Right atrium auricular region (tissue), 2 donors: ENCODE data around the gene IQSEC2. TPM values are rescaled to one million over a fixed set of nuclear protein-coding genes. Genes with fewer than 3 reads are reported as not detected.
A peak's percentile ranks its signal among the peaks of the same experiment; 100 is the strongest.

Experiments used
- DNase-seq: peaks from one replicate; pipeline ENCODE4 v3.0.0-alpha.2; 2019; ENCODE audit warnings: low spot score
- H3K27ac ChIP-seq, 2 donors: fragments of 200-600 bp; sonication (generic); 1 replicate in 1 of 2; 2 replicates in 1 of 2; pipeline ENCODE4 v1.5.1; 2016 to 2019
- H3K27me3 ChIP-seq, 2 donors: fragments of 200-600 bp; sonication (generic); one replicate each; pipeline versions ENCODE4 v1.5.1 to v1.6.0; 2017 to 2019
- H3K36me3 ChIP-seq: fragments of 200-600 bp; sonication (generic); one replicate; pipeline ENCODE4 v1.5.1; 2016
- H3K4me1 ChIP-seq, 2 donors: fragments of 200-600 bp; sonication (generic); one replicate each; pipeline versions ENCODE4 v1.5.1 to v1.6.0; 2017 to 2019
- H3K4me3 ChIP-seq, 2 donors: fragments of 200-600 bp; sonication (generic); 1 replicate in 1 of 2; 2 replicates in 1 of 2; pipeline ENCODE4 v1.5.1; 2017 to 2019; ENCODE audit warnings: mild to moderate bottlenecking in 1 of 2, moderate library complexity in 1 of 2
- H3K9me3 ChIP-seq, 2 donors: fragments of 200-600 bp; sonication (generic); one replicate each; pipeline ENCODE4 v1.5.1; 2019
- total RNA-seq, 2 donors: library from RNA; depleted of rRNA; stranded (reverse); fragments of >200 nt; gene quantifications; one replicate each; pipeline ENCODE4 v1.1.0, GENCODE V29; 2016
- TF ChIP-seq, protein P1 (sequence below), 2 donors: fragments of 200-600 bp; sonication (generic); IDR thresholded peaks; one replicate each; pipeline ENCODE4 v1.5.1; 2019; ENCODE audit warnings: antibody characterized with exemption in 2 of 2

The IQSEC2 gene
- total RNA-seq, 2 donors from 2014 or later: 10.7 to 13.4 TPM

DNA sequence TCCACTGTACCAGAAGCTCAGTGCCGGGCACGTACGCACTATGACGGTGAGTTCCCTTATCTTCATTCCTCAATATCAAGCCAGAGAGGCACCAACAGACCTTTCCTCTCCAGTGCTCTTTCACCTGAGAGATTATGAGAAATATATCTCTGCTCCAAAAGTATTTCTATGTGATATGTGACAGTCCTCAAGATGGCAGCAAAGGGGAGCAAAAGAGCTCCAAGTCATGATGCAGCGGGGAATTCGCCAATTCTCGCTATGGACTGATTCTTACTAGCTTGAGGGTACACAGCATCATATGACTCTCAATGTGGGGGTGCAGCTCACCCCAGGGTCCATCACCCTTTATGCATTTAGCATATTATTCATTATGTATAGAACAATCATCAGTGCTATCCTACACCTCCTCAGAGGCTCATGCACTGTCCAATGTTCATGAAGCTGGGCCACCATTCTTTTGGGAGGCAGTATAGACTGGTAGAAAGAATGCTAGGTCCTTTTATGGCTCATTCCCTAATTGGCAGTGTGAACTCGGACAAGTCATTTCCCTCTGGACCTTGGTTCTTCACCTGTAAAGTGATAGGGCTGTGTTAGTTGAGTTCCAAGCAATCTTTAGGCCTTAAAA, 12.8 kb upstream of the IQSEC2 start:
- no peak for DNase-seq

DNA sequence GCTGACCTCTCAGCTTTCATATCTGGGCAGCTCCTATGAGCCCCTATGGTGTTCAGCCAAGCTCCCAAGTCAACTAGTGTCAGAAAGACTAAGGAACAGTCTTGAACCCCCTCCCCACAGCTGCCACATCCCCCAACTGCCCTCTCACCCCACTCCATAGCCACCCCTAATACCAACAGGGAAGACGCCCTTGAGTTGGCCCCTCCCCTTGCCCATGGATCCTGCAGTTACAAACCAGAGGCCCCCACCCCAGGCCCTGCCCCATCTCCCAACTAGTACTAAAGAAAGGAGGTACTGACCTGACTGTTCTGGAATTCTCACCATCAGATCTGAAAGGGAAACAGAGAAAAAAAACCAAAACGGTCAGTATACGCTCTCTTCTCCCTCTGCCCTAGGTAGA, 10.2 kb upstream of the IQSEC2 start:
- Histone ChIP-seq H3K9me3 (no peaks in the 10 kb centered on the region), H3K27me3 (no peaks in the 10 kb centered on the region), H3K36me3 (no peaks in the 10 kb centered on the region), H3K4me1 (peaks cover 0 to 22% of the 10 kb centered on the region in 2 donors), H3K27ac (no peak overlapping the region), H3K4me3 (no peak overlapping the region)
- TF ChIP-seq, protein P1, sequence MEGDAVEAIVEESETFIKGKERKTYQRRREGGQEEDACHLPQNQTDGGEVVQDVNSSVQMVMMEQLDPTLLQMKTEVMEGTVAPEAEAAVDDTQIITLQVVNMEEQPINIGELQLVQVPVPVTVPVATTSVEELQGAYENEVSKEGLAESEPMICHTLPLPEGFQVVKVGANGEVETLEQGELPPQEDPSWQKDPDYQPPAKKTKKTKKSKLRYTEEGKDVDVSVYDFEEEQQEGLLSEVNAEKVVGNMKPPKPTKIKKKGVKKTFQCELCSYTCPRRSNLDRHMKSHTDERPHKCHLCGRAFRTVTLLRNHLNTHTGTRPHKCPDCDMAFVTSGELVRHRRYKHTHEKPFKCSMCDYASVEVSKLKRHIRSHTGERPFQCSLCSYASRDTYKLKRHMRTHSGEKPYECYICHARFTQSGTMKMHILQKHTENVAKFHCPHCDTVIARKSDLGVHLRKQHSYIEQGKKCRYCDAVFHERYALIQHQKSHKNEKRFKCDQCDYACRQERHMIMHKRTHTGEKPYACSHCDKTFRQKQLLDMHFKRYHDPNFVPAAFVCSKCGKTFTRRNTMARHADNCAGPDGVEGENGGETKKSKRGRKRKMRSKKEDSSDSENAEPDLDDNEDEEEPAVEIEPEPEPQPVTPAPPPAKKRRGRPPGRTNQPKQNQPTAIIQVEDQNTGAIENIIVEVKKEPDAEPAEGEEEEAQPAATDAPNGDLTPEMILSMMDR (IDR thresholded peaks at IDR 0.05): no peak
- no peak for DNase-seq

More for the DNA sequence above, 12.8 kb upstream of the IQSEC2 start:
- H3K27me3 ChIP-seq: no peaks in the 10 kb centered on the region
- H3K36me3 ChIP-seq: no peaks in the 10 kb centered on the region
- H3K27ac ChIP-seq: no peak overlapping the region
- no peaks in the 10 kb centered on the region for H3K4me1 ChIP-seq
- TF ChIP-seq, protein P1 (IDR thresholded peaks at IDR 0.05): no peak
- H3K9me3 ChIP-seq: no peaks in the 10 kb centered on the region
- no peak overlapping the region for H3K4me3 ChIP-seq

DNA sequence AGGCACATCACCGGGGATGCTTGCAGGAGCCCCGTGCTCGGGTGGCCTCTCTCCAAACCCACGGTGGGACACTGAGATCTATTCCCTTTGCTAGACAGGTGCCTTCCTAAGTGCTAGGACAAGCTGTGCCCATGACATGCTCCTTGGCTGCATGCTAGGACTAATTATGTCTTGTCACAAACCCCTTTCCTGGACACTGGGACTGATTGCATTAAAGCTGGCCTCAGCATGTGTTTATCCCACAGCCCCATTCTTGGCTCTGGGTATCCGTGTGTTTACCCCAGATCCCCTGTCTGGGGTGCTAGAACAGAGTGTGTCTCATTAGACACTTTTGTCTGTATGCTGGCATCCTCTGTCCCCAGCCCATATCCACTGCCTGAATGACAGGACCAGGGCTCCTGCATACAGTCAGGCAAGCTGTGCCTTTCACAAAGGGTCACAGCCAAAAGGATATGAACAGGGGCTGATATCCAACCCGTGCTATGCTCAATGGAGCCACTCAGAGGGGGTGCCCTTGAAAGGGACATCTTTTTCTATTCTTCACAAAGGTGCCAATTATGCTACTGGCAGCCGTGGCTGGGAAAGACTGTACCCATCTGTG, 9.2 kb upstream of the IQSEC2 start:
- TF ChIP-seq, protein P1 (IDR thresholded peaks at IDR 0.05): no peak
- H3K4me3 ChIP-seq: no peak overlapping the region
- no peaks in the 10 kb centered on the region for H3K9me3 ChIP-seq
- H3K36me3 ChIP-seq: no peaks in the 10 kb centered on the region
- DNase-seq: no peak
- H3K27me3 ChIP-seq: no peaks in the 10 kb centered on the region
- peak overlapping the region; percentile 51 to 53 for H3K27ac ChIP-seq
- peaks cover 0 to 27% of the 10 kb centered on the region in 2 donors for H3K4me1 ChIP-seq

DNA sequence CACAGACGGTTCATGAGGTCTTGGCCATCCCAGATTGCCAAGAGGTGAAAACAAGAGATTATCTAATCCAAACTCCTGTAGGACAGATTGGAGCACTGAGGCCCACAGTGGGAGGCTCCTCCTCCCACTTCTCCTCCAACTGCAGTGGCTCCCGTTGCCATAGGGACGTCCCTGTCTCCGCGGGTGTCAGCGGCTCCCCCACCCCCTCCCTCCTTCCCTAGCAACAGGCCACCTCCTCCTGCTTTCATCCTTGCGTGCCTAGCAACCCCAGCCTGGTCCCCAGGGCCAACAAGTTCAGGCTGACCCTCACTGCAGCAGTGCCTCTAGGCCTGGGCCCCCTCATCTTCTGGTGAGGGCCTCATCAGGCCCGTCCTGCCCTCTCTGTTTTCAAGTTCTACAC, 6.8 kb upstream of the IQSEC2 start:
- Histone ChIP-seq H3K27me3 (no peaks in the 10 kb centered on the region), H3K9me3 (no peaks in the 10 kb centered on the region), H3K4me3 (no peak overlapping the region), H3K27ac (peak overlapping the region; percentile 65 to 85), H3K4me1 (peaks cover 0 to 37% of the 10 kb centered on the region in 2 donors), H3K36me3 (no peaks in the 10 kb centered on the region)
- TF ChIP-seq, protein P1 (IDR thresholded peaks at IDR 0.05): no peak
- peak; percentile 63 for DNase-seq

DNA sequence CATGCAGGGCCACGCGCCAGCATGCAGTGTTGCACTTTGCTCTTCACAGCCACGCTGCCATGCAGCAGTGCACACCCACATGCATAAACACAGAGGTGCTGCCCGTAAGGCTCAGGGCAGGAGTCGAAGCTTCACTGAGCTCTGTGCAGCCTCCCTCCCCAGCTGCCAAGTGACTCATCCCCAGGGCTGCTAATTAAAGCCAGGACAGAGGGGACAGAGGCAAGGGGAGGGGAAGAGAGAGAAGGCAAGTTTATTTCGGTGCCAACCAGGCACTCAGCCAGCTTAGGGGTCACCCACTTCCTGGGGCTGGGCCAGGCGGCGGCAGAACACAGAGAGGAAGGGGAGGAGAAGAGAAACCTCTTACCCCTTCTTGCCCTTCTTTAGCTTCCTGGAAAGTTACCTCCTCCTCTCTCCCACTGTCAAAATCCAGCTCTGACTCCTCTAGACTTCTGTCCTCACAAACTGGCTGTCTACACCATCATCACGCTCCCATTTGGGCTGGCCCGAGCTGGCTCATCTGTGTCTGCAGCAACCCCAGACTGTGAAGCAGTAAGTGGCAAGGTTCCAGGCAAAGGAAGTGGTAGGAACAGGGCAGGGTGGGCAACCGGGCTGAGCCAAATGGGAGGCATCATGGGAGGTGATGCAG, 6.2 kb upstream of the IQSEC2 start:
- Histone ChIP-seq H3K4me3 (no peak overlapping the region), H3K9me3 (no peaks in the 10 kb centered on the region), H3K36me3 (no peaks in the 10 kb centered on the region), H3K4me1 (peaks cover 0 to 39% of the 10 kb centered on the region in 2 donors), H3K27ac (peak overlapping the region; percentile 65 to 85), H3K27me3 (no peaks in the 10 kb centered on the region)
- peak; percentile 75 for DNase-seq
- TF ChIP-seq, protein P1 (IDR thresholded peaks at IDR 0.05): no peak
